GM10266 (cell line): ENCODE results near the gene WDFY3.

Experiments used
- DNase-seq: peaks from one replicate; pipeline ENCODE4 v3.0.0; 2012; ENCODE audit errors: extremely low spot score
- TF ChIP-seq, protein P1 (sequence below): IDR thresholded peaks from 2 replicates; pipeline ENCODE4 v1.5.1; 2012; ENCODE audit warnings: mild to moderate bottlenecking, low read depth; ENCODE audit not compliant: control insufficient read depth, insufficient read depth; ENCODE audit errors: missing control alignments

The WDFY3 gene, protein sequence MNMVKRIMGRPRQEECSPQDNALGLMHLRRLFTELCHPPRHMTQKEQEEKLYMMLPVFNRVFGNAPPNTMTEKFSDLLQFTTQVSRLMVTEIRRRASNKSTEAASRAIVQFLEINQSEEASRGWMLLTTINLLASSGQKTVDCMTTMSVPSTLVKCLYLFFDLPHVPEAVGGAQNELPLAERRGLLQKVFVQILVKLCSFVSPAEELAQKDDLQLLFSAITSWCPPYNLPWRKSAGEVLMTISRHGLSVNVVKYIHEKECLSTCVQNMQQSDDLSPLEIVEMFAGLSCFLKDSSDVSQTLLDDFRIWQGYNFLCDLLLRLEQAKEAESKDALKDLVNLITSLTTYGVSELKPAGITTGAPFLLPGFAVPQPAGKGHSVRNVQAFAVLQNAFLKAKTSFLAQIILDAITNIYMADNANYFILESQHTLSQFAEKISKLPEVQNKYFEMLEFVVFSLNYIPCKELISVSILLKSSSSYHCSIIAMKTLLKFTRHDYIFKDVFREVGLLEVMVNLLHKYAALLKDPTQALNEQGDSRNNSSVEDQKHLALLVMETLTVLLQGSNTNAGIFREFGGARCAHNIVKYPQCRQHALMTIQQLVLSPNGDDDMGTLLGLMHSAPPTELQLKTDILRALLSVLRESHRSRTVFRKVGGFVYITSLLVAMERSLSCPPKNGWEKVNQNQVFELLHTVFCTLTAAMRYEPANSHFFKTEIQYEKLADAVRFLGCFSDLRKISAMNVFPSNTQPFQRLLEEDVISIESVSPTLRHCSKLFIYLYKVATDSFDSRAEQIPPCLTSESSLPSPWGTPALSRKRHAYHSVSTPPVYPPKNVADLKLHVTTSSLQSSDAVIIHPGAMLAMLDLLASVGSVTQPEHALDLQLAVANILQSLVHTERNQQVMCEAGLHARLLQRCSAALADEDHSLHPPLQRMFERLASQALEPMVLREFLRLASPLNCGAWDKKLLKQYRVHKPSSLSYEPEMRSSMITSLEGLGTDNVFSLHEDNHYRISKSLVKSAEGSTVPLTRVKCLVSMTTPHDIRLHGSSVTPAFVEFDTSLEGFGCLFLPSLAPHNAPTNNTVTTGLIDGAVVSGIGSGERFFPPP (N-terminal part only)

GRCh38 chr4:84966382-84967242 is at the start of gene WDFY3:
WDFY3 (minus strand) TSS chr4:84966690; CDS start chr4:84860591, 106,099 bp downstream.
- DNase-seq, result peak; percentile 72
- TF ChIP-seq, protein P1, sequence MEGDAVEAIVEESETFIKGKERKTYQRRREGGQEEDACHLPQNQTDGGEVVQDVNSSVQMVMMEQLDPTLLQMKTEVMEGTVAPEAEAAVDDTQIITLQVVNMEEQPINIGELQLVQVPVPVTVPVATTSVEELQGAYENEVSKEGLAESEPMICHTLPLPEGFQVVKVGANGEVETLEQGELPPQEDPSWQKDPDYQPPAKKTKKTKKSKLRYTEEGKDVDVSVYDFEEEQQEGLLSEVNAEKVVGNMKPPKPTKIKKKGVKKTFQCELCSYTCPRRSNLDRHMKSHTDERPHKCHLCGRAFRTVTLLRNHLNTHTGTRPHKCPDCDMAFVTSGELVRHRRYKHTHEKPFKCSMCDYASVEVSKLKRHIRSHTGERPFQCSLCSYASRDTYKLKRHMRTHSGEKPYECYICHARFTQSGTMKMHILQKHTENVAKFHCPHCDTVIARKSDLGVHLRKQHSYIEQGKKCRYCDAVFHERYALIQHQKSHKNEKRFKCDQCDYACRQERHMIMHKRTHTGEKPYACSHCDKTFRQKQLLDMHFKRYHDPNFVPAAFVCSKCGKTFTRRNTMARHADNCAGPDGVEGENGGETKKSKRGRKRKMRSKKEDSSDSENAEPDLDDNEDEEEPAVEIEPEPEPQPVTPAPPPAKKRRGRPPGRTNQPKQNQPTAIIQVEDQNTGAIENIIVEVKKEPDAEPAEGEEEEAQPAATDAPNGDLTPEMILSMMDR, result no peak

- no peak for DNase-seq
- TF ChIP-seq, protein P1, result no peak
These were observed 39.4 kb upstream of the WDFY3 start for GRCh38 chr4:85005865-85006377.

DNA sequence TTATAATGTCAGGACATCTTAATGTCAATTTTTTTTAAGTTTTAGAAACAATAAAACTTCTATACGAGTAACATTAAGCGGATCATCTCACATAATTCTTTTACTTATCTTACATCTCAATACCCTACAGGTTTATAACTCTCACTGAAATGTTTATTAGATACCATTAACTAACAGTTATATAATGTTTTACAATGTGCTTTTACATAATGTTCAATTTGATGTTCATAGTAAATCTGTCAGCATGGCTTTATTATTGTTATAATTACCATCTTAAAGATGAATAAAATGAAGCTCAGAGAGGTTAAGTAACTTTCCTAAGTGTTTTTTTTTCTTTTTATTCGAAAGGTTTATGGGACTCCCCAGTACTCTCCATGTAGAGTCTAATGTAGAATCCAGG is 33.9 kb upstream of the WDFY3 start:
- no peak for DNase-seq
- TF ChIP-seq, protein P1, result no peak

- DNase-seq, result no peak
- TF ChIP-seq, protein P1, result no peak
These were observed 28.9 kb upstream of the WDFY3 start for GRCh38 chr4:84995386-84995785.

DNA sequence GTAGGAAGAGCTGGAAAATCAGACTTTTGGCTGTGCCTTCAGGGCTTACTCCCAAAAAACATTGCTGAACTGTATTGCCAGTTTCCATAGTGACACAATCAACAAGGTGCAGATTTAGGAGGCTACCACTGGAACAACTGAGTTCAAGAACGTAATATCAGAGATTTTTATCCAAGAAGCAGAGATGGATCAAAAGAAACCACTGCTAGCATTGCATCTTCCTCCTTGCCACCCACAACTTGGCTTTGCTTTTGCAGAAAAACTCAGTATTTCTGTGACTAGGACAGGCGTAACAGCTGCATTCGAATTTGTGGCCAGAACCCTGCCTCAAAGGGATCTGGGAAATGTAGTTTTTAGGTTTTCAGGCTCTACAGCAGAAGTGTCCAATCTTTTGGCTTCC is 27.8 kb upstream of the WDFY3 start:
- TF ChIP-seq, protein P1, result no peak
- DNase-seq, result no peak

GRCh38 chr4:84985952-84986351 is 19.5 kb upstream of the WDFY3 start:
- no peak for DNase-seq
- TF ChIP-seq, protein P1, result no peak
